HuH-7.5 (cell line): ENCODE results near the gene MPLKIP.
"Not testable (repeated sequence)": the region's sequence is repeated elsewhere in the genome, so short reads cannot be mapped to it uniquely, and the experiment has no call there.

ENCODE experiments used
- DNase-seq: peaks from one replicate; pipeline ENCODE4 v3.0.0; 2011; ENCODE audit warnings: low spot score

The MPLKIP gene

DNA sequence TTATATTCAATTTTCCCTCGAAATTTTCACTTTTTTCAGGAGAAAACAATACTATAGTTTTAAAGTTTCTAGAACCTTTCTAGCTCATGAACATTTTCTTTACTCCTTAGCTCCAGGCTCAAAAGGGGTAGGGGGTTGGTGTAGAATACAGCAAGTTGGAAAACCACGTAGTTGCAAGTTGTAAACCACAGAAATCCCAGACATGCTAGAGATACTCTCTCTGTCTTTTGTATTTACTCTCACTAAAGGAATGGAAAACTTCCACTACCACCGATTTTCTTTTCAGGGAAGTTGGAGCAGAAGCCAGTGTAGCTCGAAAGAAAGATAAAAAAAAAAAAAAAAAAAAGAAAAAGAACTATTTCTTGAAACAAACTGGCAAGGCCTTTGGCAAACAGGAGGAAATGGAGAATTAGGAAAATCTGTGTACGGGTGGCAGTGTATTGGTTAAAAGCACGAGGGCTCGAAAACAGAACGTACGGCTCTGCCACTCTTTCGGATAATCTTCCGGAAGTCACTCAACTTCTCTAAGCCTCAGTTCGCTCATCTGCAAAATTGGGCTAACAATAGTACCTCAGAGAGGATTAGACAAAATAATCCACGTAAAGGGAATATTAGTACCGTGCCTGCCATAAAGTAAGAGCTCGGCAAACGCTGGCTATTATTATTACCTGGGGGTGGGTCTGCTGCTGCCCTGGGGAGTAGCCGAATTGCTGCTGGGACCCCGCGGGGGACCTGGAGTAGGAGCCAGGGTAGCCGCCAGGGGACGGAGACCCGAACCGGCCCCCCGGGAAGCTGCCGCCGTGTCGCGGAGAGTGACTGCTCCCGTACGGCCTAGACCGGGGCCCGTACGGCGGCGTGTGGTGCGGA is 628 bp downstream of the MPLKIP start:
- DNase-seq, result peak; percentile 20

DNA sequence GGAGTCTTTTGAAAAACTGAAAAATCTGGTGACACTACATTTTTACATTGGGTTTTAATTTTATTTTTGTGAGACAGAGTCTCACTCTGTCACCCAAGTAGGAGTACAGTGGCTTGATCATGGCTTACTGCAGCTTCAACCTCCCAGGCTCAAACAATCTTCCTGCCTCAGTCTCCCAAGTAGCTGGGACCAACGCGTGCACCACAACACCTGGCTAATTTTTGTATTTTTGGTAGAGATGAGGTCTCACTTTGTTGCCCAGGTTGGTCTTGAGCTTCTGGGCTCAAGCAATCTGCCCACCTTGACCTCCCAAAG is 11.5 kb downstream of the MPLKIP start:
- no peak for DNase-seq

DNA sequence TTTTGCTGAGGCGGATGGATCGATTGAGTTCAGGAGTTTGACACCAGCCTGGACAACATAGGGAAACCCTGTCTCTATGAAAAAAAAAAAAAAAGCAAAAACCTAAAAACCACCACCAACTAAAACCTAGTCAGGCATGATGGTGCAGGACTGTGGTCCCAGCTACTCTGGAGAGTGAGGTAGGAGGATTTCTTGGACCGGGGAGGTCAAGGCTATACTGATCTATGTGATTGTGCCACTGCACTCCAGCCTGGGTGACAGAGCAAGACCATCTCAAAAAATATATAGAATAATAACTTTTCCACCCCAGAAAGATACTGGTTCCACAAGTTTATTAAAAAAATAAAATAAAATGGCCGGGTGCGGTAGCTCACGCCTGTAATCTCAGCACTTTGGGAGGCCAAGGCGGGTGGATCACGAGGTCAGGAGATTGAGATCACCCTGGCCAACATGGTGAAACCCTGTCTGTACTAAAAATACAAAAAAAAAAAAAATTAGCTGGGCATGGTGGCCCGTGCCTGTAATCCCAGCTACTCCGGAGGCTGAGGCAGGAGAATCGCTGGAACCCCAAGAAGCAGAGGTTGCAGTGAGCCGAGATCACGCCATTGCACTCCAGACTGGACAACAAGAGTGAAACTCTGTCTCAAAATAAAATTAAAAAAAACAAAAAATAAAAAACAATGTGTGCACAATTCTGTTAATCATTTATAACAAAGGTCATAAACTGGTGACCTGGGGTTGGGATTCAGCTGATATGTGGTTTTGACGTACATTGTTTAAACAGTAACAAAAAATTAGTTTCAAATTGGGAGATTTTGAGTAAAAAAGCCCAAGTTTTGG is 12.1 kb downstream of the MPLKIP start:
- DNase-seq, result not testable (repeated sequence)

GRCh38 chr7:40120020-40120419 is 14.4 kb downstream of the MPLKIP start:
- DNase-seq, result no peak

DNA sequence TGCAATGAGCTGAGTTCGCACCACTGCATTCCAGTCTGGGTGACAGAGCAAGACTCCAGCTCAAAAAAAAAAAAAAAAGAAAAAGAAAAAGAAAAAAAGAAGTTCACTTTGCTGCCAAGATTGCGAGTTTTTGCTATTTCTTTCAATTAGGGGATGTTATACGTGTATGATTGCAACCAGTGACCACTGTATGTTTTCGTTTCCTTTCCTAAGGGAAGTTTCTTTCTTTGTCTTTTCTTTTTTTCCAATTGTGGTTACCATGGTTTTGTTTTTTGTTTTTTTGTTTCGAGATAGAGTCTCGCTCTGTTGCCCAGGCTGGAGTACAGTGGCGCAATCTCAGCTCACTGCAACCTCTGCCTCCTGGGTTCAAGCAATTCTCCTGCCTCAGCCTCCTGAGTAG is 16.2 kb downstream of the MPLKIP start:
- not testable (repeated sequence) for DNase-seq

DNA sequence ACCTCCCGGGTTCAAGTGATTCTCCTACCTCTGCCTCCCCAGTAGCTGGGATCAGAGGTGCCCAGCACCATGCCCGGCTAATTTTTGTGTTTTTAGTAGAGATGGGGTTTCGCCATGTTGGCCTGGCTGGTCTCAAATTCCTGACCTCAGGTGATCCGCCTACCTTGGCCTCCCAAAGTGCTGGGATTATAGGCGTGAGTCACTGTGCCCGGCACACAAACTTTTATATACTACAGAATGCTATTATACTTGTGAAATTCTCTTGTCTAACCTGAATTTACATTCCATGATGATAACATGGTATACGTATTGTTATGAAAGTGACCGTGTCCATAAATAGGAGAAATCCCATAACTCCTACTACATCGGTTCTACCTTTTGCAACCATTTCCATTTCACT is 17.2 kb downstream of the MPLKIP start:
- not testable (repeated sequence) for DNase-seq

DNA sequence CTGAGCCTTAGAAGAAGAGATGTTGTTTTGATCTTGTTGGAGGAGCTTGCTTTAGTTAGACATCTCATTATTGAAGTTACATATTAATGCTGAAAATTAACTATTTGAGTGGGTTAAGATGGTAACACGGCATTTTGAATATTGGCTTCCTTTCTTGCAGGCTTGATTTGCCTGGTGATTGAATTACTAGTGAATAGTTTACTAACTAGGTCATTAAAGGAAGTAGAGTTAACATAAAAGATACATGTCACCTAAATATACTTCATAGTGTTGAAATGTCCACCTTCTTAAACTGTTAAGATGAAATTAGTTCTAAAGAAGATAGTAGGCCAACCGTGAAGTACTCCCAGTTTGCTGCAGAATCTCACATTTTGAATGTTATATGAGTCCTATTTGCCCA is 18.5 kb downstream of the MPLKIP start:
- DNase-seq, result no peak

DNA sequence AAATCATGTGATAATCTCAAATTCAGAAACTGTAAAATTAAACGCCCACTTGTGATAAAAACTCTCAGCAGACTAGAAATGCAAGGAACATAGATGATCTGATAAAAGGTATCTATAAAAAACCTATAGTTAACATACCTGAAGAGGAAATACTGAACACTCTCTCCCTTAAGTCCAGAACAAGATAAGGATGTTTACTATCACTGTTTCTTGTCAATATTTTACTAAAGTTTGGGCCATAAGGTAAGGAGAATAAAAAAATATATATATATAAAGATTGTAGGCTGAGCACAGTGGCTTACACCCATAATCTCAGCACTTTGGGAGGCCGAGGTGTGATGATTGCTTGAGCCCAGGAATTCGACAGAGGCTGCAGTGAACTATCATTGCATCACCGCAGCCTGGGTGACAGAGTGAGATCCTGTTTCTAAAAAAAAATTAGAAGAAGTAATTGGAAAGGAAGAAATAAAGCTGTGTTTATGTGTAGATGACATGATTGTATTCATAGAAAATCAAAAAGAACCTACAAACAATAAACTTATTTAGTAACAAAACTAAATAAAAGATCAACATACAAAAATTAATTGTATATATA is 28.4 kb downstream of the MPLKIP start:
- DNase-seq, result no peak

GRCh38 chr7:40102897-40103296 is 31.5 kb downstream of the MPLKIP start:
- DNase-seq, result no peak

DNA sequence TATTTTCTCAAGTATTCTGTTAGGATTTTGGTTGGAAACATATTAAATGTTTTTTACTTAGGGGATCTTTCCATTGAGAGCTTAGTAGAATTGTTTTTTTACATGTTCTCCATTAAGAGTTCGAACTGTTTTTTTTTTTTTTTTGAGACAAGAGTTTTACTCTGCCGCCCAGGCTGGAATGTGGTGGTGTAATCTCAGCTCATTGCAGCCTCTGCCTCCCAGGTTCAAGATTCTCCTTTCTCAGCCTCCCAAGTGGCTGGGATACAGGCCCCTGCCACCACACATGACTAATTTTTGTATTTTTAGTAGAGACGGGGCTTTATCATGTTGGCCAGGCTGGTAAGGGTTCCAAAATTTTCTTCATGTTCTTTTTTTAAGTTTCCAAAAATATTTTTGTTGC is 33.2 kb downstream of the MPLKIP start:
- no peak for DNase-seq

DNA sequence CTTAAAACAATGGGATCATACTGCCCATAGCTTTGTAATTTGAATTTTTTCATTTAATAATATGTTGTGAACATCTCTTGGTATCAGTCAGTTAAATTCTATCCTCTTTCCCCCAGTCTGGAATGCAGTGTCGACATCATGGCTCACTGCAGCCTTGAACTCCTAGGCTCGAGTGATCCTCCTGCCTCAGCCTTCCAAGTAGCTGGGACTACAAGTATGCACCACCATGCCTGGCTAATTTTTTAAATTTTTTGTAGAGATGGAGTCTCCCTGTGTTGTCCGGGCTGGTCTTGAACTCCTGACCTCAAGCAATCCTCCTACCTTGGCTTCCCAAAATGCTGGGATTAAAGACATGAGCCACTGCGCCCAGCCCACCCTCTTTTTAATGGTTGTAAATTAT is 34.6 kb downstream of the MPLKIP start:
- DNase-seq, result no peak

DNA sequence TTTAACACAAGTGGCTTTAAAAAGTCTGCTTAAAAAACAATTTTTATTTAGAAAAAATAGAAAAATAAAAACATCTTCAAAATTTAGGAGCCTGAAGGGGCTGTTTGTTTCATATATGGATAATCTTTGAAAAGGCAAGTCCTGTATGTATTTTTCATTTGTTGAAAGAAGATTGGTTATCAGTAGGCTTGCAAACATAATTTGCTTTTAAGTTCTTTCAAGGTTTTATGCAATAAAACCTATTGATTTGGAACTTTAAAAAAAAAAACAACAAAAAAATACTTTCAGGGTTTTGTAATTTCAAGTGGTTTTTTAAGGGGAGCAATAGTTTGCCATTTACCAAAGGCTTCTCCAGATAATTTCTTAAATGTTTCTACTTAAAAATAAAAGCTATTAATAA is 35.6 kb downstream of the MPLKIP start:
- DNase-seq, result no peak

DNA sequence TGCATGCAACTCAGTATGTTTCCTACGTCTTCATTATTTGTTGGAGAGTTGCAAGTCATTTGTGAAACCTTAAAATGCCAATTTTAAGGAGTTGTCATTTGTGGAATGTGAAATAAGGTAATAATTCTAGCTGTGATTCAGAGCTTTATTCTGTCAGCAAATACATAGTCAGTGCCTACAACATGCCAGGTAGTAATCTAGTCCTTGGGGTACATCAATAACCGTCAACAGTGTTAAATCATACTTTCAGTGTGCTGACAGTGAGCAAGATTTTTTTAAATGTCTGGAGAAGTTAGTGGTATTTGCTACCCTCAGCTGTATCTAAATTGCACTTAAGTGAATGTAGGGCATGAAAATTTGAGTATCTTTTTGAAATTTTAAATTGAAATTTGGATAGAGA is 36.7 kb downstream of the MPLKIP start:
- no peak for DNase-seq

- no peak for DNase-seq
These were observed 38.6 kb downstream of the MPLKIP start for GRCh38 chr7:40095695-40096327.

GRCh38 chr7:40095230-40095629 is 39.2 kb downstream of the MPLKIP start:
- no peak for DNase-seq

DNA sequence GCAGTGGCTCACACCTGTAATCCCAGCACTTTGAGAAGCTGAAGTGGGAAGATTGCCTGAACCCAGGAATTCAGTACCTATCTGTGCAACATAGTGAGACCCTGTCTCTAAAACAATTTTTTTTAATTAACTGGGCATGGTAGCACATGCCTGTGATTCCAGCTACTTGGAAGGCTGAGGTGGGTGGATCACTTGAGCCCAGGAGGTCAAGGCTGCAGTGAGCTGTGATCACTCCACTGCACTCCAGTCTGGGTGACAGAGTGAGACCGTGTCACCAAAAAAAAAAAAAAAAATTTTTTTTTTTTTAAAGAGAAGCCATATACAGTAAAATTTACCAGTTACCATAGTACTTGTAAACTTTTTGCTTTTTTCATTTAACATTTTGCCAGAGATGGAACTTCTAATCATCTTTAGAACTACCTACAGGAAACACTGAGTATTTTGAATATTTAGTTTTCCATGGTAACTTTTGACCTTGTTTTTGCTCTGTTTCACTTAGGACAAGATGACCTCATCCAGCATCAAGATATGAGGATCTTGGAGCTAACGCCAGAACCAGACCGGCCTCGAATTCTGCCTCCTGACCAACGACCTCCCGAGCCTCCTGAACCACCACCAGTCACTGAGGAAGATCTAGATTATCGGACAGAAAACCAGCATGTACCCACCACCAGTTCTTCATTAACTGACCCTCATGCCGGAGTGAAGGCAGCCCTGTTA is 40.6 kb downstream of the MPLKIP start:
- DNase-seq, result no peak

GRCh38 chr7:40092182-40092581 is 42.2 kb downstream of the MPLKIP start:
- DNase-seq, result no peak

GRCh38 chr7:40077849-40078248 is 56.6 kb downstream of the MPLKIP start:
- no peak for DNase-seq
